ENCODE measurements around the gene LSM3.
A peak's percentile ranks its signal among the peaks of the same experiment; 100 is the strongest.

The LSM3 gene

DNA sequence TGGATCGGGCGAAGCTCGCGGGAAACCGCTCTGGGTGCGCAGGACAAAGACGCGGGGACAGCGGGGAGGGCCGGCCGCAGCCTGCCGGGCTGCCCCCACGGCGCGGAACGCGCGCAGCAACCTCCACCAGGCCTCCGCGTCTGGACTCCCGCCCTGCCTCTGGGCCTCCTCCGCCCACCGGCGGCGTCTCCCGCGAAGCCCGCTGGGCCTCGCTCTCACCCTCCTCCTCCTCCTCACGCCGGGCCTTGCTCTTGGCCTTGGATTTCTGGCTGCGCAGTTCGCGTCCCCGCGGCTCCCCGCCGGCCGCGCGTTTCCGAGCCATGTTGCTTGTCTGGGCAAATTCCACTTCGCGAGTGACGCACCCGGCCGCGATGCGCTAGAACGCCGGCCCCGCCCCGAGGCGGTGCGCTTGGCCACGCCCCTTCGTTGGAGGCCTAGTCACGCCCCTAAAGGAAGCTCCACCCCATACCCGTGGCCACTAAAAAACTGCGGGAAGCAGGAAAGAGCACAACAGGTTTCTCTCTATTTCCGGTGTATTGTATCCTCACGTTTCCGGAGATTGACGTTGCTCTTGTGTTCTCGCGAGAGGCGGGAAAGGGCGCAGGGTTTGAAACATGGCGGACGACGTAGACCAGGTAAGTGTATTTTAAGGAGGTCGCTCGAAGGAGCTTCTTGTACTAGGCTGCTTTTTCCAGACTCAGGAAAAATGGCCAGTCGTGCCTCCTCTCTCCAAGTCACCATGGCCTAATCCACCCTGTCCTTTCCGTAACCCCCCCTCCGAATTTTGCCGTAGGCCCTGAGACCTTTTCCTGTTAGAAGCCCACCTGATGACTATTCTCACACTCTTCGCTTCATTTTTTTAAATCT is at the start of gene LSM3, which contains the start of gene XPC:
Gene LSM3, plus strand, starts transcription at position 571 of the 867 bp plus-strand sequence. Its CDS starts 44 bp downstream, at position 615.
Gene XPC, minus strand, starts transcription at position 355 of the 867 bp plus-strand sequence. Its CDS starts 33 bp downstream, at position 322.
- DNase-seq, result peak; percentile 80

DNA sequence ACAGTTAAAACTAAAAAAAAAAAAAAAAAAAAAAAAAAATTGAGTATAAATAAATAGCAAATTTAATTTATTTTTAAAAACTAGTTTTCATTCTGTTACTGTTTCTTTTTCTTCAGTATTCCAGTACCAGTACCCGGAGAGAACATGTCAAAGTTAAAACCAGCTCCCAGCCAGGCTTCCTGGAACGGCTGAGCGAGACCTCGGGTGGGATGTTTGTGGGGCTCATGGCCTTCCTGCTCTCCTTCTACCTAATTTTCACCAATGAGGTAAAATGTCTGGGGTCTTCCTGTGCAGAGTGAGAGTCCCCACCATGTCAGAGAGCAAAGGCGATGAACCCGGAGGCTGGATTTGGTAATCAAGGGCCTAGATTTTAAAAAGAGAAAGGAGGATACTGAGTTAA is 49.3 kb upstream of the LSM3 start:
- no peak for DNase-seq

DNA sequence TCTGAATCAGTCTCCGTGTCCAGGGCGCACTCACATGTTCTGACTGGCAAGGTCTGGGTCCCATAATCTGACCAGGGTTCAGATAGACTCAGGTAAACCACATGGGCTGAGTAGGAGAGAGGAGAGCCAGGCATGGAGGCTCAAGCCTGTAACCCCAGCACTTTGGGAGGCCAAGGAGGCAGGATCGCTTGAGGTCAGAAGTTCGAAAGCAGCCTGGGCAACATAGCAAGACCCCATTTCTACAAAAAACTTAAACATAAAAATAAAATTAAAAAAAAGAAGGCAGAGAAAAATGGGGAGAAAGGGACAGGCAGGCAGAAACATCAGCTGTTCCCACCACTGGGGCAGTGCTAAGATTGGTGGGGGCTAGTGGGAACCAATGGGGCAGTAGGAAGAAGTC is 48.4 kb upstream of the LSM3 start:
- DNase-seq, result no peak

DNA sequence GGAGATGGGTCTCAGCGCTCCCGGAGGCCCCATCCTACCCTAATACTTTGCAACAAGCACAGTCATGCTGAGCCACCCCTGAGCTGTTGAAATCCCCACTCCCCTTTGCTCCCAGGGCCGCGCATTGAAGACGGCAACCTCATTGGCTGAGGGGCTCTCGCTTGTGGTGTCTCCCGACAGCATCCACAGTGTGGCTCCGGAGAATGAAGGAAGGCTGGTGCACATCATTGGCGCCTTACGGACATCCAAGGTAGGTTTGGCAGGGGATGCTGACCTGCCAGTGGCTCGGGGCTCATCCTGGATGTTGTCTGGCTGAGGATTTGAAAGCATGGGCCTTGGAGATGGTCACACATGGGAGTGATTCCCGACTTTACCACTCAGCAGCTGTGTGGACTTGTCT is 47.9 kb upstream of the LSM3 start:
- no peak for DNase-seq

DNA sequence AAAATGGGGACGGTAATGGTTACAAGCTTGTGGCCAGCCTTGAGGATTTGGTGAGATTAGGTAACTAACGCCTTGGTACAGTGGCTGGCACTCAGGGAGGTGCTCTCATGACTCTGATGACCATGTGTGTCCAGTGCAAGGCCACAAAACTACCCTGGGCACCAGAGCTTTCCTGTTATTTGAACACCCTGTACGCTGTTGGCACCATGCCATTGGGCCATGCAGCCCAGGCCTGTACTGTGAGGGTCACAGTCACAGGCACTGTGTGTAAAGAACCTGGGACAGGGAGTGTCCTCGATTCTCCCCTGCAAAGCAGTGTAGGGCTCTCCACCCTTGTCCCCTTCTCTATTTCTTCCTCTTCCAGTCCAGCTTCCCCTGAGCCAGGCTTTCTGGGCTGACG is 47.5 kb upstream of the LSM3 start:
- DNase-seq, result no peak

DNA sequence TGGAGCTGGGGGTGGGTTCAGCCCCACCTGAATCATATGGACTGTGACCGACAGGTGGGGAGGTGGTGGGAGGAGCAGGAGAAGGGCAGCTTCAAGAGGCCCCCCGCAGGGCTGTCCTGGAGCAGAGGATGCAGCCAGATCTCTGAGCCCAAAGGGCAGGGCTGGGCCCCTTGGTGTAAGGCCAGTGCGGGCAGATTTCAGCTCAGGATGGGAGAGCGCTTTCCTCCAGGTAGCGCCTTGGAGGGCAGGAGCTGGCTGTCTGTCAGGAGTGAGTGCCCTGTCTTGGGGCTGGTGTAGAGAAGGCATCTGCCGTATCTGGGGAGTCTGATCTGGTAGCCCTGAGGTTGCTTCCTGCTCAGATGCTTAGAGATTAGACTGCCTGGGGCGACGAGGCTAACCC is 46.5 kb upstream of the LSM3 start:
- no peak for DNase-seq

DNA sequence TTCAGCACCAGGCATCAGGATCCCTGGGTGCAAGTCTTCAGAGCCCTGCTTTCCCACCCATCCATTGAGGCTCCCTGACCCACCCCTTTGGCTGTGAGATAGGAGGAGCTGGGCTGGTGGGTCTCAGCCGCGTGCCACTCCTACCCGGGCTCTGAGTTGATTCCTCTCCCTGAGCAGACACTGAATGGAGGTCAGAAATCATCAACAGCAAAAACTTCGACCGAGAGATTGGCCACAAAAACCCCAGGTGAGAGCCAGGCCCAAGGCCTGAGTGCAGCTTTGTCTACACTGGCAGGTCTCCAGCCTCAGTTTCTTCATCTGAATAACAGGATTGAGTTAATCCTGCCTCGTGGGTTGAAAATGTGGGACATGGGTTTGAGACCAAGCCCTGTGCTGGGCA is 45.9 kb upstream of the LSM3 start:
- no peak for DNase-seq

DNA sequence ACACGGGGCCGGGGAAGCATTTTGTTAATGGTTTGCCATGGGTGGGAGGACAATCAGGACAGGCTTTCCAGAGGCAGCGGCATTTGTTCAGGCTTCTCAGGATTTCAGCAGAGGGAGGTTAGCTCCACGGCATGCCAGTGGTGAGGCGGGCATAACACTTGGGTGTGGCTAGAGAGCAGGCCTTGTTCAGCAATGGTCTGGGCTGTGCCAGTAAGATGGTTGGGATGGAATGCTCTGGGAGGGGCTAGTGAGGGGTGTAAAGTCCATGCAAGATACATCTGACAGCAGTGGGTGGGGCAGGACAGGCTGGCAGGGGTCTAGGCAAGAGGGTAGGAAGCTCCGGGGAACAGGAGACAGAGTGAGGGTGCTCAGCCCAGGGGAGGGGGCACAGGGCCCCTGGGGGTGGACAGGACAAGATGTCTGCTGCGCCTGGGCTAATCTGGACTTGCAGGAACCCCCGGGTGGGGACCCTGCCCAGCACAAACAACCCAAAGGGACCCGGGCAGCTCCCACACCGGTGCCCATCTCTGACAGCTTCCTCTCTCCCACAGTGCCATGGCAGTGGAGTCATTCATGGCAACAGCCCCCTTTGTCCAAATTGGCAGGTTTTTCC is 45.3 kb upstream of the LSM3 start:
- no peak for DNase-seq

DNA sequence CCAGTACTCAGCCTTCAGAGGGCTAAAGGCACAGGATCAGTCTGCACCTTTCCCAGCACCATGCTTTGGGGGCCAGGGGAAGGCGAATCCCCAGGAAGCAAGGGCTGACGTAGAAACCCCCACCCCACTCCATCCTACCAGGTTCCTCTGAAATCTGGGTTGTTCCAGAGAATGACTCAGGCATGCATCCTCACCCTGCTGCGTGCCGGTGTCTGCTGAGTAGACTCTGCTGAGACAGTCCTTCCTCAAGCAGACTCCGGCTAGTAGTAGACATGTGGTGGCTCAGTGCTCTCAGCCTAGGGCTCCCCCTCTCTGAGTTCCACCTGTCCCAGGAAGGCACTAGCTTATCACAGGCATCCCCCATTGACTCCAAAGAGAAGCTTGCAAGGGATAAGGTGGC is 44.7 kb upstream of the LSM3 start:
- DNase-seq, result no peak

DNA sequence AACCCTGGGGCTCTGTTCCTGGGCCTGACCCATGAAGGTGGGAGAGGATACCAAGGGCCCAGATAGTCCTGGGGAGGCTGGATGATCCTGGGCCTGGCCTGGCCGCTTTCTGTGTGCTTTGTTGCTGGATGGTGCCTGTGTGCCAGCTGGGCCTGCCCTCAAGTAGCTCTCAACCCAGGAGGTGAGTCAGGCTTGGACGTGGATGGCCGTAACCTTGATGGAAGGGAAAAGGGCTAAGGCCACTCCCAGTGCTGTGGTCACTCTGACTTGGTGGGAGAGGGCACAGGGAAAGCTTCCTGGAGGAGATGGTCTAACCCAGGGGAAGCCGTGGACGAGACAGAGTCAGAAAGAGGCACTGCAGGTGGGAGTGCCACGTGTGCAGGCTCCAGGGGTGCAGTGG is 44.3 kb upstream of the LSM3 start:
- no peak for DNase-seq

DNA sequence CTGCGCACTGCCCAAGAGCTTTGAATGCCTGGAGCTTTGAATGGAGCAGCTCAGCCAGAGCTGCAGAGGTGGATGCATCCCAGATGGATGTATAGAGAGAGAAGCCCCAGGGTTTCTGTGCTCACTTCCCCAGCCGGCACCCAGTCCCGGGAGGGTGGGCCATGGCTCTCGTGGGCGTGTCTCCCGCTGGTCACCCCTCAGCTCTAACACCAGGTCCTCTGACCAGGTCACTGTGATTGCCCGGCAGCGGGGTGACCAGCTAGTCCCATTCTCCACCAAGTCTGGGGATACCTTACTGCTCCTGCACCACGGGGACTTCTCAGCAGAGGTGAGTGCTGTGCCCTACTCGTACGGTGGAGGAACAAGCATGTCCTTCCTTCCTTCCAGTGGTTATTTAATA is 43.0 kb upstream of the LSM3 start:
- DNase-seq, result no peak

DNA sequence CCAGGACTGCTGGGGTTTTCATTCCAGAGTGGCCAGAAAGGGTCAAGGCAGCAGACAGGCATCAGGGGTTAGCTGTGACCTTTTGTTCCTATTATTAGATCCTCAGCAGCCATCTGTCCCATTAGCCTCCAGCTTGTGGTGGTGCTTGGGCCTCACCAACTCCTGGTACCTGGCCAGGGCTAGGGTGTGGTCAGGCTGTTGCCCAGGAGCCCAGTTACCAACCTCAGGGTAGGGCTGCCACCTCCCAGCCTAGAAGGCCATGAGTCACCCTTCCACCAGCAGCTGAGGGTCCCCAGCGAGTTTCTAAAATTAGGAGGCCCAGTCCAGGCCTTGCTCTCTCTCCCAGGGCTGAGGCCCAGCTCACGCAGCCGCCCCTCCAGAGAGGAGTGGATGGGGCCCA is 41.6 kb upstream of the LSM3 start:
- DNase-seq, result no peak

DNA sequence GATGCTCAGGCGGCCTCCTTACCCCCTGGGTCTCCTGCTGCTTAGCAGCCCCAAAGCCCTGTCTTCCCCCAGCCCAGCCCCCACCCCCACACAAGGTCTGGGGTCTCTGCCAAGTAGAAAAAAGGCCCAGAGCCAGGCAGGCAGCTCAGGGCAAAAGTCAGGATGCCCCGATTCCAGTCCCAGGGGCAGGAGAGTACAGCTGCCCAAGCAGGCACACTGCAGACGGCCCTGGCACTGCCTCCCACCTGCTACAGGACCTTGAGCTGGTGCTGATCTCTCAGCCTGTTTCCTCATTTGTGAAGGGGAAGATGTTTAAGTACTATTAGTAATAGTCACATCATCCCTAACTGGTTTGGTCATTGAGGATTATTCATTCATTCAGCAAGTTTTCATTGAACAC is 41.2 kb upstream of the LSM3 start:
- no peak for DNase-seq

DNA sequence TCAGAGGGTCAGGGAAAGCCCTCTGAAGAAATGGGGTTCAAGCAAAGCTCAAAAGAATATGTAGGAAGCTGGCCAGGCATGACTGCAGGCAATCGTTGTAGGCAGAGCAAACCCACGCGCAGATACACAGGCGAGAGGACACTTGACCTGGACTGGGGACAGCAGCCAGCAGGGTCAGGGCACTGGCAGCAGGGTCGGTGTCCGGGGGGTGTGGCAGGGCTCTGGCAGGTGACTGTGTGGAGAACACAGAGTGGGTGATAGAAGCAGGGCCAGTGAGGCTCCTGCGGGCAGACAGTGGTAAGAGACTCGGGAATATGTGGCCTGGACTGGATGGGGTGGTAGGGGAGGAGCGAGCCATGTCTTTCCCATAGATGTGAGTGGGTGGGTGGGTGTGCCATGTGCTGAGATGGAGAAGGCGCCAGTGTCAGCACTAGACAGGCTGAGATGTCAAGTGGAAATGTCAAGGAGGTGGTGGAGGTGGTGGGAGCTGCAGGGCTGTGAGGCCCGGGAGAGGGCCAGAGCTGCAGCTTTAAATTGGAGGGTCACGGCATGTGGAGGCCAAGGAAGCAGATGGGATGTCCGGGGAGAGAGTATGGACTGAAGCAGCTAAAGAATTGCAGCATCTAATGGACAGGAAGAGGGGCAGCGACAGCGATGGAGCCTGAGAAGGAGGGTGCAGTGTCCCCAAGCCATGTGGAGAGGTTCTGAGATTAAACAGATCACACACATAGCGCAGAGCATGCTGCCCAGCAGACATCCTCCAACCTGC is 40.3 kb upstream of the LSM3 start:
- no peak for DNase-seq

DNA sequence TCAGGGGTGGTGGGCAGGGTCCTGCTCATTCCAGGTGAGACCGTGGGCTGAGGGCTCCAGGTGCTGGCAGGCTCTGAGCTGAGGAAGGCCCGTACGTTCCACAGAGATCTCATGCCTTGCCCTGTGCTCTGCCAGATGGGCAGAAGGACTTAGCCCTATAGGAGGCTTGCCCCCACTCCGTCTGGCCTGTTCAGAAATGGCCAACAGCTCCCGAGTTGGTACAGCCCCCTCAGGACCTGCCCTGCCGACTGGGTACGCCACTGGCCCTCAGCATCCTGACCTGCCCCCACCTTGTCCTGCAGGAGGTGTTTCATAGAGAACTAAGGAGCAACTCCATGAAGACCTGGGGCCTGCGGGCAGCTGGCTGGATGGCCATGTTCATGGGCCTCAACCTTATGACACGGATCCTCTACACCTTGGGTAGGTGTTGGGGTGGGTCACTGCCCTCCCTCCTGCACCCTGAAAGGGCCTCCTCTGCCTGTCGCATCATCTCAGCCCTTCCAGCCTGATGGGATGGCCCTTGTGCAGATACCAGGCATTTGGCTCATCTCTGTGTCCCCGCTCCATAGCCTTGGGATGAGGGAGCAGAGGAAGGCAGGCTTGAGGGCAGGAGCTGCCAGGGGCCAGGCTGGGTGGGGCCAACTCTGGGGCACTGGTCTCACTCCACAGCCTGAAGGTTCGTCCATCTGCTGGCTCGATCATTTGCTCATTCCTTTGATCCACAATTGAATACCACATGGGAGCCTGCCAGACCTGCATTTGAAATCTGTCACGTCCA is 39.5 kb upstream of the LSM3 start:
- DNase-seq, result no peak

DNA sequence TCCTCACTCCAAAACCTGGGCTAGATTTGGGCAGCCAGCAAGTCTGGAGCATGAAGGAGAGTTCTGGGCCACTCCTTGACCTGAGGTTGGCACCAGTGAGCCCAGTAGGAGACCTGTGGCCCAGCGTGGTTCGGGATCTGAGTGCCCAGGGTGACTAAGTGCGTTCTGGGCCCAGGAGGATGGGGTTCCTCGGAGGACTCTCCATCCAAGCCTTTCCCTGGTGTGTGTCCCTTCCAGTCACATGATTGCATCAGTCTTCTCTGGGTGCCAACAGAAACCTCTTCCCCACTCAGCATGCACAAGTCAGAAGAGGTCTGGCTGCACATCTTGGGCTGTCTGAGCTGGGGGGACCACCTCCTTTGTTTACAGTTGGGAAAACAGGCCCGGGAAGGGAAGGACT is 38.8 kb upstream of the LSM3 start:
- DNase-seq, result no peak

DNA sequence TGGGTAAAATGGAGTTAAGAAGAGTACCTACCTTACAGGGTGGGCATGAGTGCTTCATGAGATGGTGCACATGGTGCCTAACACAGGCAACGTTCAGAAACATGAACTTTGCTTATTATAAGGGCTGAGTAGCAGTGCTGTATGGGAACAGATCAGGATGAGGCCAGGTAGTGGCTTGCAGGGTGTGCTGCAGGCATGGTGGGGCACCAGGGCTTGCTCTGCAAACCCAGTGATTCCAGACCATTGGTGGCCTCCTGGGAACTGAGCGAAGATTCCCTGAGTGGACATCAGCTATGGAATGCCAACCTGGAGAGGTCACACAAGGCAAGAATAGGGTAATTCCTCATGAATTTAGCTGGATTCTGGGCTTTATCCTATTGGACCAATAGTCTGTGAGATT is 37.9 kb upstream of the LSM3 start:
- DNase-seq, result no peak

DNA sequence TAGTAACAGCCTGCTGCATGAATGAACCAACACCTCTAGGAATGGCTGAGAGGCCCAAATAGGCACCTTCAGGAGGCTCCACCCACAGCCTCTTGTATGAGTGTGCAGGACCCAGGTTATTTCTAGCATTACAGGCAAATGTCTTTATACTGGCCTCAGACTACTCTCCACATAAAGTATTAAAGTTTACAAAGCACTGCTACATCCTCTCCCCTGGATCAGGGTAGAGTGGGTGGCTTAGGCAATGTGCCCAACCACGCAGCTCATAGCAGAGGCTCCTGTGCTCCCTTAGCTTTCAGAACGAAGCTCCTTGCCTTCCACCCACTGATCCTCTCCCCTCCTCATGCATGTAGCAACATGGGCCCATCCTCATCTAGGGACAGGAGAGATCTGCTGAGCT is 37.5 kb upstream of the LSM3 start:
- DNase-seq, result no peak

DNA sequence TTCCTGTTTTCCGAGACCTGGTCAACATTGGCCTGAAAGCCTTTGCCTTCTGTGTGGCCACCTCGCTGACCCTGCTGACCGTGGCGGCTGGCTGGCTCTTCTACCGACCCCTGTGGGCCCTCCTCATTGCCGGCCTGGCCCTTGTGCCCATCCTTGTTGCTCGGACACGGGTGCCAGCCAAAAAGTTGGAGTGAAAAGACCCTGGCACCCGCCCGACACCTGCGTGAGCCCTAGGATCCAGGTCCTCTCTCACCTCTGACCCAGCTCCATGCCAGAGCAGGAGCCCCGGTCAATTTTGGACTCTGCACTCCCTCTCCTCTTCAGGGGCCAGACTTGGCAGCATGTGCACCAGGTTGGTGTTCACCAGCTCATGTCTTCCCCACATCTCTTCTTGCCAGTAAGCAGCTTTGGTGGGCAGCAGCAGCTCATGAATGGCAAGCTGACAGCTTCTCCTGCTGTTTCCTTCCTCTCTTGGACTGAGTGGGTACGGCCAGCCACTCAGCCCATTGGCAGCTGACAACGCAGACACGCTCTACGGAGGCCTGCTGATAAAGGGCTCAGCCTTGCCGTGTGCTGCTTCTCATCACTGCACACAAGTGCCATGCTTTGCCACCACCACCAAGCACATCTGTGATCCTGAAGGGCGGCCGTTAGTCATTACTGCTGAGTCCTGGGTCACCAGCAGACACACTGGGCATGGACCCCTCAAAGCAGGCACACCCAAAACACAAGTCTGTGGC is 36.8 kb upstream of the LSM3 start:
- no peak for DNase-seq

DNA sequence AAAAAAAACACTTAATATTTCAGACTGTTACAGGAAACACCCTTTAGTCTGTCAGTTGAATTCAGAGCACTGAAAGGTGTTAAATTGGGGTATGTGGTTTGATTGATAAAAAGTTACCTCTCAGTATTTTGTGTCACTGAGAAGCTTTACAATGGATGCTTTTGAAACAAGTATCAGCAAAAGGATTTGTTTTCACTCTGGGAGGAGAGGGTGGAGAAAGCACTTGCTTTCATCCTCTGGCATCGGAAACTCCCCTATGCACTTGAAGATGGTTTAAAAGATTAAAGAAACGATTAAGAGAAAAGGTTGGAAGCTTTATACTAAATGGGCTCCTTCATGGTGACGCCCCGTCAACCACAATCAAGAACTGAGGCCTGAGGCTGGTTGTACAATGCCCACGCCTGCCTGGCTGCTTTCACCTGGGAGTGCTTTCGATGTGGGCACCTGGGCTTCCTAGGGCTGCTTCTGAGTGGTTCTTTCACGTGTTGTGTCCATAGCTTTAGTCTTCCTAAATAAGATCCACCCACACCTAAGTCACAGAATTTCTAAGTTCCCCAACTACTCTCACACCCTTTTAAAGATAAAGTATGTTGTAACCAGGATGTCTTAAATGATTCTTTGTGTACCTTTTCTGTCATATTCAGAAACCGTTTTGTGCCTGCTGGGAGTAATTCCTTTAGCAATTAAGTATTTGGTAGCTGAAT is 35.9 kb upstream of the LSM3 start:
- no peak for DNase-seq

Measured in NCI-H510A (cell line).